CD4-positive, alpha-beta T cell treated with Interleukin-17A for 1 hour (primary cell): ENCODE results near the gene RAB7A.
"Not testable (repeated sequence)": the region's sequence is repeated elsewhere in the genome, so short reads cannot be mapped to it uniquely, and the experiment has no call there.

Experiments used
- DNase-seq: peaks from one replicate; pipeline ENCODE4 v3.0.0-alpha.2; 2020

Gene RAB7A

DNA sequence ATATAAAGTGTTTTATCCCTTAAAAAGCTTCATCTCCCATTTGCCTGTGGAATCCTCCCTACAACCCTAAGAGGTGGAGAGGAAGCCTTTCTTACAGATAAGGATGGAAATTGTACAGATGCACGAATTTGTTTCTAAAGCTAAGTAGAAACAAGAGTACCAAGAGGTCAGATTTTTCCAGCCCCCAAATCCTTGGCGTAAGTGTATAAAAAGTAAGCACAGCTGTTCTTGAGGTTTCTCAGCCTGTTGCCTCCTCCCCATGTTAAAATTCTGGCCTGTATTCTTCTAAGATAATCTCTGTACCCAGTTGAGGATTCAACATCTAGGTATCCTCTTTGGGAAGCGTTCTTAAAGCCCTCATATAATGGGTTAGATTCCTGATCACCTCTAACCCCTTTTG lies 34.9 kb downstream of the RAB7A start:
- no peak for DNase-seq

DNA sequence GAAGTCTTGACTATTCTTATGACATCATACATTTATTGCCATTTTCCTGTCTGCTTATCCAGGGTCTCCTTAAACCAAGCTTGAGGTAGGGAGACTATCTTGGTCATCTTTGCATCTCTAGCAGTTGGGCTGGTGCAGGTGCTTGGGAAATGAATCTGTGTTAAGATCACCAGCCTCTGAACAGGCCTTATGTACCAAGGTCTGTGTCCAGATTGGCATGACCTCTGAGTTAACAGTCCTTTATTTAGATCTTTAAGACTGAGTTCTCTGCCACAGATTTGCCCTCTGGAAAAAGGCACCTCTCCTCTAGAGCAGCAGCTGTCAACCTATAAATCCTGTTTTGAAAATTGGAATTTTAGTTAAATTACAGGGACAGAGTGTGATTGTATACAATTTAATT lies 35.4 kb downstream of the RAB7A start:
- no peak for DNase-seq

DNA sequence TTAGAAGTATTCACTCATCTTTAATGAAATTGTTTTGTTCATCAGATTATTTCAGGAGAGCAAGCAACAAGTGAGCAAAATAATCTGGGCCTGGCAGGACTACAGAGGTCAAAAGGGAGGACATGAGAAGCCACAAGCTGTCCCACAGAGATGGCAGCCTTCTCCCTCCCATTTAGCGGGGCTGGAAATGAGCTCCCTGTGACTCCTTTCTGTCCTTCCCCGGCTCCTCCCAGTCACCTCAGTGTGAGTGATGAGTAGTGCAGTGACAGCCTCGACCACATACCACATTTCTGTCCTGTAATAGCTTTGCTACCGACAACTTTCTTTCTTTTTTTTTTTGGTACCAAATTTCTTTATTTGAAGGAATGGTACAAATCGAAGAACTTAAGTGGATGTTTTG lies 38.0 kb downstream of the RAB7A start:
- no peak for DNase-seq

DNA sequence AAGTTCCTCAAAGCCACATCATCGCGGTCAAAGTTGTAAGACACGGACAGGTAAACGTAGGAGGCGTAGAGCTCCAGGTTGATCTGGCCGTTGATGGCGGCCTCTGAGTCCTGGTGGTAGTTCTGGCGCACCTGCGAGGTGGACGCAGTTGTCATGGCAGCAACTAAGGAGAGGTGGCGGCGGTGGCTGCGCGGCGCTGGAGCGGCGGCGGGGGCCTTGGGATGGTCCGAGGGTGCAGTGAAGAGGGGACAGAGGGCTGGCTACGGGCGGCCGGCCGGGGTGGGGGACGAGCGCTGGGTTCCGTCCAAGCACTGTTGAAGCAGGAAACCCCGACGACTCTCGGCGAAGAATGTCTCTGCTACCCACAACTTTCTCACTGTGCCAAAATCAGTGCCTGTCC lies 38.9 kb downstream of the RAB7A start:
- DNase-seq: no peak

DNA sequence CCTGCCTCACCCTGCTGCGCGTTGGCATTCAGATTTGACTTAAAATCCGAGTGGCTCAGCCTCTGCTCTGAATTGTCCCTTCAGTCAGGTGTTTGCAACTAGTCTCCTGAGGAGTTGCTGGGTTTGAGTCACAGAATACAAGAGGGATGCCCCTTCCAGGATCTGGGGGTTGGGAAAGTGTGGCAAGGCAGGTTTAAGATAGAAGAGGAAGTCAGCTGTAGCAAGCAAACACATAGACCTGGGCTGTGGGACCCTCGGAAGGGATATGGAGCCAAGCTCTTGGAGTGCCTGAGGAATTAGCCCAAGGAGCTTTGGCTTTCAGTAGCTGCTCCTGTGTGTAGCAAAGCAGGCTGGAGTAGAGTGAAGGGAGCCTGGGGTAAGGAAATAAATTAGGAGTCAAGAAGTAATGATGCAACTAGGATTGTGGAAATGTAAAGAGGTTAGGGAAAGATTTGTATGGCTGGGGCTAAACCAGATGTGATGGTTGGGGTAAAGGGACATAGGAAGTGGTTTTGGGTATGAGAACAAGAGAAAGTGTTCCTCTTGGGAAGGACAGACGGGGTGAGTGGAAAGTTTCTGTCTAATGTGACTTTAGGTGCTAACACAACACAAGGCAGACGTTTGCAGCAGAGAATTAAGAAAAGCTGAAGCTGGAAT lies 41.2 kb downstream of the RAB7A start:
- no peak for DNase-seq

DNA sequence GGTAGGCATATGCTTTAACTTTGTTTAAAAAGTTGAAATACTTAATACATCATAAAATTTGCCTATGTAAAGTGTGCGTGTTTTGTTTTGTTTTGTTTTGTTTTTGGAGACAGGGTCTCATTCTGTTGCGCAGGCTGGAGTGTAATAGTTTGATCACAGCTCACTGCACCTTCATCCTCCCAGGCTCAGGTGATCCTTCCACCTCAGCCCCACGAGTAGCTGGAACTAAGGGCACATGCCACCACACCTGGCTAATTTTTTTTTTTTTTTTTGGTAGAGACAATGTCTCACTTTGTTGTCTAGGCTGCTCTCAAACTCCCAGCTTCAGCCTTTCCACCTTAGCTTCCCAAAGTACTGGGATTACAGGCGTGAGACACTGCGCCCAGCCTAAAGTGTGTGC lies 42.5 kb downstream of the RAB7A start:
- DNase-seq: no peak

DNA sequence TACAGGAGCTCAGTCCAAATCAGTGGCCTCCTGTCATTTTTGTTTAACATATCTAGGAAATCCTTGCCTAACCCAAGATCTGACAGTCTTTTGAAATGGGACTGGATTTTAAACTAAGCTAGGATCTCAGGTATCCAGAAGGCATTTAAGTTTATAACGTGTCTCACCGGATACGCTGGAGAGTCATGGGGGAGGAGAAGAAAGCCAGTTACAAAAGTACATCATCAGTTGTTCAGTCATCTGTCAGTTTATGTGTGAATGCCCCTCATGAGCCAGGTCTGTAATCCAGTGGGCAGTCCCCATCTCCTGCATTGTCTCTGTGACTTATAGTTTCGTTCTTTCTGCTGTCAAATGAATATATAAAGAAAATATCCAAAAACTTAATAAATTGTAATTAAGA lies 44.4 kb downstream of the RAB7A start:
- DNase-seq: no peak

DNA sequence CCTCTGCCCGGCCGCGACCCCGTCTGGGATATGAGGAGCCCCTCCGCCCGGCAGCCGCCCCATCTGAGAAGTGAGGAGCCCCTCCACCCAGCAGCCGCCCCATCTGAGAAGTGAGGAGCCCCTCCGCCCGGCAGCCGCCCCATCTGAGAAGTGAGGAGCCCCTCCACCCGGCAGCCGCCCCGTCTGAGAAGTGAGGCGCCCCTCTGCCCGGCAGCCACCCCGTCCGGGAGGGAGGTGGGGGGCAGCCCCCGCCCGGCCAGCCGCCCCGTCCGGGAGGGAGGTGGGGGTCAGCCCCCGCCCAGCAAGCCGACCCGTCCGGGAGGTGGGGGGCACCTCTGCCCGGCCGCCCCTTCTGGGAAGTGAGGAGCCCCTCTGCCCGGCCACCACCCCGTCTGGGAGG lies 47.2 kb downstream of the RAB7A start:
- not testable (repeated sequence) for DNase-seq

DNA sequence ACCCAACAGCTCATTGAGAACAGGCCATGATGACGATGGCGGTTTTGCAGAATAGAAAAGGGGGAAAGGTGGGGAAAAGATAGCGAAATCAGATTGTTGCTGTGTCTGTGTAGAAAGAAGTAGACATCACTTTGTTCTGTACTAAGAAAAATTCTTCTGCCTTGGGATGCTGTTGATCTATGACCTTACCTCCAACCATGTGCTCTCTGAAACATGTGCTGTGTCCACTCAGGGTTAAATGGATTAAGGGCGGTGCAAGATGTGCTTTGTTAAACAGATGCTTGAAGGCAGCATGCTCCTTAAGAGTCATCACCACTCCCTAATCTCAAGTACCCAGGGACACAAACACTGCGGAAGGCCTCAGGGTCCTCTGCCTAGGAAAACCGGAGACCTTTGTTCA lies 47.6 kb downstream of the RAB7A start:
- DNase-seq: not testable (repeated sequence)

DNA sequence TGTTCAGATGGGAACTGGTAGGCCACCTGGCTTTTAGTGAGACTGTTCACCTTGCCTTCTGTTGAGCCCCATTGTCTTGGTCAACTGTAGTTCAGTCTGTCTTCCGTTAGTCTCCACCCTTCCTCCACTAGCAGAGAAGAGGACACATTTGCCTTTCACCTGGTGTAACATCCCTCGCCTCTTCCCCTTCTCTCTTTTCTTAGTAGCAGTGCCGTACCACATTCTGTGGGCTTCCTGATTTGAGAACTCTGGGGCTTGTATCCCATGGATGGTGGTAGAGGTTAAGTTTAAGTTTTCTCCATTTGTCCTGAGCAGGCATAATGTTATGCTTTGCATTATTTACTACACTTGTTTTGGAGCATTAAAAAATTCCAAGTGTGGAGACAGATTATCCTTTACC lies 49.3 kb downstream of the RAB7A start:
- no peak for DNase-seq

DNA sequence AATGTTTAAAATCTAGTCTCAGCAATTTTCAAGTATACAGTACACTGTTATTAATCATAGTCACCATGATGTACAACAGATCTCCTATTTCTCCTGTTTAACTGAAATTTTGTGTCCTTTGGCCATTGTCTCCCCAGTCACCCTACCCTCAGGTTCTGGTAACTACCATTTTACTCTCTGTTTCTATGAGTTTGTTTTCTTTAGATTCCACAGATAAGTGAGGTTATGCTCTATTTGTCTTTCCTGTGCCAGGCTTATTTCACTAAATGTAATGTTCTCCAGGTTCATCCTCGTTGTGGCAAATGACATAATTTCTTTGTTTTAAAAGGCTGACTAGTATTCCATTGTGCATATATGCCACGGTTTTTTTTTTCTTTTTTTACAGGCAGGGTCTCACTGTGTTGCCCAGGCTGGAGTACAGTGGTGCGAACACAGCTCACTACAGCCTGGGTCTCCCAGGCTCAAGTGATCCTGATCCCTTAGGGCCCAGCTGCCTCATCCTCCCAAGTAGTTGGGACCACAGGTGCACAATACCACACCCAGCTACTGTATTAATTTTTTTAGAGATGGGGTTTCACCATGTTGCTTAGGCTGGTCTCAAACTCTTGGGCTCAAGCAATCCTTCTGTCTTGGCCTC lies 50.0 kb downstream of the RAB7A start:
- DNase-seq: no peak

DNA sequence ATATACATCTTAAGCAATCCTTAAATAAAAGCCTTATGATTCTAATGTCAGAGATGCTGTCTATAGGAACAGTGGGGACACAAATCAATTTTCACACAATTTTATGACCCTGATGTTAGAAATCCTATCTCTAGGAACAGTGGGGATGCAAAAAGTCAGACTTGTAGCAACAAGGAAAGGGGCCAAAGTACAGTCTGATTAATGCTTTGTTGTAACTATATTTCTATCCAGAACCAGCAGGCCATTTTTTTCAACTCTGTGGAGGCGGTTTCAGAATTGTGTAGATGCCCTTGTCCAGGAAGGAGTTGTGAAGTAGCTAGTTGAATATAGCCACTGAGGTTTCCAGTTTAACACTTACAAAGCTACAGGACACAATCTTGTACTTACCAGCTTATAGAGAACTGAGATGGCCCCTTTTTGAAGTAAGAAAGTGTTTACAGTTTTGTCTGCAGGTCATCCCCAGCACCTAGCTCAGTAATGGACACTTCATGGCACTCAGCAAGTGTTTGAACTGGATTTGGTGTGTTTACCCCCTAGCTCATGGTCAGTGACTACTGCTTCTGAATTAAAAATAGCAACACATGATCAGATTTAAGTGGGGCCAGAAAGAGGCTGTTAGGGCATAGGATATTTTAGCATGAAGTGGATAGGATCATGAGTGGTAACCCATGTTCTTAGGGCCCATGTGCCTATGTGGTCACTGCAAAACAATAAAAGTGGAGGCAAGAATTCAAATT lies 54.3 kb downstream of the RAB7A start:
- DNase-seq: no peak

DNA sequence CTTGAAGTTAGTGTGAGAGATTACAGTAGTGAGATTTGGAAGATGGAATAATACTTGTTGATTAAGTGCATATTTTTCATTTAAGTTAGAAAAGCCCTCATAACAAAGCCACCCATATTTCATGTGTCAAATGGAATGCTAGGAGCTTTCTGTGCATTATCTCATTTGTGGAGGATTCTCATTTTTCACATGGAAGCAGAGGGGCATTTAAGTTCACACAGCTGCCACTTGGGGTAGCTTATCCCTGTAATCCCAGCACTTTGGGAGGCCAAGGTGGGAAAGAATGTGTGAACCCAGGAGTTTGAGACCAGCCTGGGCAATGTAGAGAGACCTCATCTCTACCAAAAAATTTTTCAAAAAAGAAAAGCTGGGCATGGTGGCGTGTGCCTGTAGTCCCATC lies 55.2 kb downstream of the RAB7A start:
- DNase-seq: no peak

DNA sequence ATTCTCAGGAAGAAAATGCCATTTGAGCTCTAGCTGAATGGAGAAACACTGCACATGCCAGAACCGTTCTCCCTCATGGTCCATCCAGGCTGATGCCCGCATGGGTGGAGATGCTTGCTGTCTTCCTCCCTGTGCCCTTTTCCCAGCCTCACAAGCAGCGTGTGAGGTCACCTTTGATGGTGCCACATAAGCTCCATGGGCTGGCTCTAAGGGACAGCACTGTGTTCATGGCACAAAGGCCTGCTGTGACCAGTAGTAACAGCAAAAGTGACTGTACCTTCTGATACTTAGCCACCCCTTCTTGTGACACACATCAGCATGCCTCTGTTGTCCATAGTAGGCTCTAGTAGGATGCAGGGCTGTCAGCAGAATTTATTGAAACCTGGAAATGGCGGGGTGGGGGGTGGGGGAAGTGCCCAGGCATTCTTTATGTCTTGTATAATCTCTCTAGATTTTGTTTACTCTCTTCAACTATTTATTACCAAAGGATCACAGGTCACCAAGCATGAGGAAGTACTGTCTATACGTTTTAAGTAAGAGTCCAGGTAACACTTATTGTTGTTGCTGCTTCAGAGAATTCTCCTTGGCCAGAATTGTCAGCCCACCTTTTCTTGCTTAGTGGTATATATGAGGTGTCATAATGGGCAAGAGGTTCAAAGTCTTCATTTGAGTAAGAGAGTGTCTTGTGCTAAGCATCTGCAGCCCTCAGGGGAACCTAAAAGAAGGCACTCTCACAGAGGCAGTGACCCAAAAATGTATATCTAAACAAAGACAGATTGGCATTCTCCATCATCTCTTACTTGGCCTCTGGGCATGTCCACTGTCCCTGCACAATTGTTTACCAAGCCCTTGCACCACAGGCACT lies 56.5 kb downstream of the RAB7A start:
- no peak for DNase-seq

DNA sequence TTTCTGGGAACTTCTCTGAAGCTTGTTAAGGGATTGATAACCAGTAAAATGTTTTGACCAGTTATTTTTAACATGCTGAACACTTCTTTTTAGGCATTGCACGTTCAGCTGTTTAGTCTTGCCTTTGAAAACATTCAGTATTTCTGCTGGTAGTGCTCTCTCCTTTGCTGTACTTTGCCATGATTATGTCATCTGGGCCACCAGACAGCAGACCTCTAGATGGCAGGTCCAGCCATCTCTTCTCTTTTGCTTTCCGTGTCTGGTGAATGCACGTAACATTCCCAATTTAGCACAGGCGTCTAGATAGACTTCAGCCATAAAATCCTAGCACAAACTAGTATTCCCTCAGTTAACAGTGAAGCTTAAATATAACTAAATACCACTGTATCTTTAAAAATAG lies 57.8 kb downstream of the RAB7A start:
- no peak for DNase-seq

DNA sequence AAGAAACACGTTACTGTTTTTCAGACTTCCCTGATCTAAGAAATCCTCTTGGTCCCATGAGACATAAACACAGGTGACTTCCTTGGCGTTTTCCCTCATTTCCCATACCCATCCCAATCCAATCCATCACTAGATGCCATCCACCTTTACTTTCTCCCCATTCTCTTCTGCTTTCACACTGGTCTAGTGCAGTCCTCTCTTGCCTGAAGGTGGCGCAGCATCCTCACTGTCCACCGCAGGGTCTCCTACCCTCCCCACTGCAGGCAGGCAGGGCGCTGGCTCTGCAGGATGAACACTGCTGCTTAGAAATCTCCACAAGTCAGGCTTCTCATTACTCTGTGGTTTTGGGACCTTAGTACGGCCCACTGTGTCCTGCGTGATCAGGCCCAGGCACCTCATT lies 58.2 kb downstream of the RAB7A start:
- DNase-seq: peak; percentile 50

DNA sequence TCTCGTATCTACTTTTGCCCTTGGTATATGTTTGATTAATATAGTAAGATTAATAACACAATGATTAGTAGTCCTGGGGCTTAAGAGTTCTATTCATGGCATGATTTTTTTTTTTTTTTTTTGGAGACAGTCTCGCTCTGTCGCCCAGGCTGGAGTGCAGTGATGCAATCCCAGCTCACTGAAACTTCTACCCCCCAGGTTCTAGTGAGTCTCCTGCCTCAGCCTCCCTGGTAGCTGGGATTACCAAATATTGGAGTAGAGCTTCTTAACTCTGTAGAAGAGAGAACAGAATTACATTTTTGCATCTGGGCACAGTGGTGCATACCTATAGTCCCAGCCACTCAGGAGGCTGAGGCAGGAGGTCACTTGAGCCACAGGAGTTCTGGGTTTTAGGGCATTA lies 58.9 kb downstream of the RAB7A start:
- no peak for DNase-seq

DNA sequence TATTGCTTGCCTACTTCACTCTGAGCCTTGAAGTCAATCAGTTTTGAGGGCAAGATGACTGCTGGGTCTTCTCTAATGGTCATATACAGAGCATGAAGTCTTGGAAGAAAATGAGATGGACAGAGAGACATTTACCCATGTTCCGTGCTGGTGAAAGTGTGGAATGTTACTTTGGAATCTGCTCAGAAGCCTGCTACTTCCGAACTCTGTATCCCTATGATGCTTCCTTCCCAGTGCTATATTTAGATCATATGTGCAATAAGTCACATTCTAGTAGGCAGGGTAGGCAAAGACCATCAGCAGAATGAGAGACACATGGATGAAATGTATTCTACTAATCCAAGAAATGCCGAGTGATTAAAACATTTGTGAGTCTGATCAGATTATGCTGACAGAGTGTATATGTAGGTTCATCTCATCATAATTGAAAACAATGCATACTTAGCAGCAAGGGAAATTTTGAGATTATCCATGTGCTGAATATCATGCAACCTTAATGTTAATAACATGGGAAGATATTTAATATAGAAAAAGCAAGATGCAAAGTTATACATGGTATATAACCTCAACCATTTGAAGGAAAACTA lies 60.5 kb downstream of the RAB7A start:
- no peak for DNase-seq

DNA sequence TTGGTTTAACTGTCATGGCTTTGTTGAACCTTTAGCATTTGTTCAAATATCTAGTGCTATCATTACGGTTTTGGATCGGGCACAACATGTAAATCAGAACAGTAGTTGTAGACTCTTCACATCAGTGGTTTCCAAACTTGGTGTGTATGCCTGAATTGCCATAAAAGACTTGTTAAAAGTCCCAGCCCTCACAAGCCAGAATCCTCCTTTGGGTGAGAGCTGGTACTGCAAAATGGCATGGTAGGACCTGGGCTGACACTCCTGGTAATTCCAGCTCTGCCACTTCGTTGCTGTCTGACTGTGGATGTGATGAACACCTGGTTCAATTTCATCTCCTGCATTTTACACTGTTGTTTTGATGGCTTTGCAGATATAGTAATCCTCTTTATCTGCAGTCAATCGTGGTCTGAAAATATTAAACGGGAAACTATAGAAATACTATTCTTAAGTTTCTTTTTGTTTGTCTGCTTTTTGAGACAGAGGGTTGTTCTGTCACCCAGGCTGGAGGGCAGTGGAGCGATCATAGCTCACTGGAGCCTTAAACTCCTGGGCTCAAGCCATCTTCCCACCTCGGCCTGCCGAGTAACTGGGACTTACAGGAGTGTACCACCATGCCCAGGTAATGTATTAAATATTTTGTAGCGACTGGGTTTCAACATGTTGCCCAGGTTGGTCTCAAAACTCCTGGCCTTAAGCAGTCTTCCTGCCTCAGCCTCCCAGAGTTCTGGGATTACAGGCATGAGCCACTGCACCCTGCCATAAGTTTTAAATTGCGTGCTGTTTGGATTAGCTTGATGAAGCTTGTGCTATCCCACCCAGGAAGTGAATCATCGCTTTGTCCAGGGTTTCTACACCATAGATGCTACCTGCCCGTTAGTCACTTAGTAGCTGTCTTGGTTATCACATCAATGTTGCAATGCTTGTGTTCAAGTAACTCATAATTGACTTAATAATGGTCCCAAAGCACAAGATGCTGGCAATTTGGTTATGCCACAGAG lies 61.6 kb downstream of the RAB7A start:
- peak; percentile 61 for DNase-seq

DNA sequence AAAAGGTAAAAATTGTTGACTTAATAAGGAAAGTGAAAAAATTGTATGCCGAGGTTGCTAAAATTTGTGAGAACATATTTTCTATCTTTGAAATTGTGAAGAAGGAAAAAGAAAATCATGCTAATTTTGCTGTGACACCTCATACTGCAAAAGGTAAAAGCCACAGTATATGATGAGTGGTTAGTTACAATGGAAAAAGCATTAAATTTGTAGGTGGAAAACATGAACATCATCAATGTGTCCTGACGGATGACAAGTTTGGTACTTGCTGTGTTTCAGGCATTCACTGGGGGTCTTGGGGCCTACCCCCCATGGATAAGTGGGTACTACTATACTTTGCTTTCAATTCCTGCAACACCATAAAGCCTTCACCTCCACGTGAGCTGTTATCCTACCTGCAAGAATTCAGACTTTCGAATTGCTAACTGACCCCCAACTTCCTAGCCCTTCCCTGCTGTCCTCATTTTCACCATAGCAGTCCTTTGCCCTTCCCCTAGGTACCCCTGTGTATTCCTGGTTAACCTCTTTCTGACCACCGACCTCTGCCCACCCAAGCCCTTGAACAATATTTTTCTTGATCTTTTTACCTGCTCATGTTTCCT lies 62.4 kb downstream of the RAB7A start:
- no peak for DNase-seq

DNA sequence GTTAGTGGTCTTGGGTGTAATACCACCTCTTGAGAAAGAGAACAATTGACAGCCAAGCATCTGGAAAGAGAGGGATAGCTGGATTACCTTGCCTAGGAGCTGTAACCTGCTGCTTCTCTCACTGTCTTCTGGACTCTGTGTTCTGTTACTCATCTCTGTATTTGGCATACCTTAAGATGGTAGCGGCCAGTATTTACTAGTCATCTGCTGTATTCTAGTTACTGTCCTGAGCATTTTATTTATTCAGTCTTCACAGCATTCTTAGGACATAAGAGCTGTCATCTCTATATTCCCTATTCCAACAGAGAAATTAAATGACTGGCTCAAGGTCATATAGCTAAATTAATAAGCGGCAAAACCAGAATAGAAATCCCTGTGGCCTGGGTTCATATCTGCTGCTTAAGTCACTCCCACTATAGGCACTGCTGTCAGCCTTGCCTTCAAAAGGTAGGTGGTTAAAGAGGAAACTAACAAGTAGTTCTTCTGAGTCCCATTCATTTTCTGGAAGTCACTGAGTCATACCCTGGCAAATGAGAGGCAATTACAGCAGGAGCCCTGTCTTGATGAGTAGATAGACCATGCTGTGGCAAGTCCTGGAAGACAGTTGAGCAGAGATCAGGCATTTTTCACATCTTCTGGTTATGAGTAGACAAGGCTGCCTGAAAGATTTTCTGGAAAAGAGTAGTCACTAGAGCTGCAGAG lies 68.2 kb downstream of the RAB7A start:
- DNase-seq: no peak
